HG03571 (cell line): ENCODE measurements around the gene FIBCD1.
"Not testable (repeated sequence)": the region's sequence is repeated elsewhere in the genome, so short reads cannot be mapped to it uniquely, and the experiment has no call there.

ENCODE experiments used
- ATAC-seq: cut with Tn5 transposase; IDR thresholded peaks from one replicate; pipeline ENCODE4 v1.9.1; 2021; ENCODE audit not compliant: unreplicated experiment

Gene FIBCD1

GRCh38 chr9:130910670-130911069 lies 28.4 kb downstream of the FIBCD1 start:
- not testable (repeated sequence) for ATAC-seq

- ATAC-seq, result not testable (repeated sequence)
These were observed 29.0 kb downstream of the FIBCD1 start for GRCh38 chr9:130910041-130910440.

GRCh38 chr9:130908878-130909355 lies 30.1 kb downstream of the FIBCD1 start:
- no peak for ATAC-seq

GRCh38 chr9:130908146-130908877 lies 30.7 kb downstream of the FIBCD1 start:
- no peak for ATAC-seq

- no peak for ATAC-seq
These were observed 32.2 kb downstream of the FIBCD1 start for GRCh38 chr9:130906735-130907416.

- ATAC-seq, result no peak
These were observed 32.9 kb downstream of the FIBCD1 start for GRCh38 chr9:130905902-130906734.

- ATAC-seq, result no peak
These were observed 33.7 kb downstream of the FIBCD1 start for GRCh38 chr9:130905125-130905901.

GRCh38 chr9:130904070-130905044 lies 34.7 kb downstream of the FIBCD1 start:
- no peak for ATAC-seq

GRCh38 chr9:130903194-130904069 lies 35.6 kb downstream of the FIBCD1 start:
- ATAC-seq, result no peak

GRCh38 chr9:130902204-130903185 lies 36.6 kb downstream of the FIBCD1 start:
- no peak for ATAC-seq

- no peak for ATAC-seq
These were observed 37.4 kb downstream of the FIBCD1 start for GRCh38 chr9:130901498-130902203.

- ATAC-seq, result no peak
These were observed 38.1 kb downstream of the FIBCD1 start for GRCh38 chr9:130900701-130901497.

- no peak for ATAC-seq
These were observed 39.8 kb downstream of the FIBCD1 start for GRCh38 chr9:130899051-130899748.

- ATAC-seq, result no peak
These were observed 40.5 kb downstream of the FIBCD1 start for GRCh38 chr9:130898552-130898852.

GRCh38 chr9:130897848-130898551 lies 41.0 kb downstream of the FIBCD1 start:
- no peak for ATAC-seq
